Upper lobe of right lung (tissue), 1 donor: ENCODE results near the gene CDKN2B. TPM values are rescaled to one million over a fixed set of nuclear protein-coding genes. Genes with fewer than 3 reads are reported as not detected.
"Not testable (repeated sequence)": the region's sequence is repeated elsewhere in the genome, so short reads cannot be mapped to it uniquely, and the experiment has no call there.

Source experiments
- ATAC-seq: fragments of 200-7000 bp; cut with Tn5 transposase; one replicate; pipeline ENCODE4 v1.9.1; 2020; ENCODE audit warnings: mild to moderate bottlenecking, moderate library complexity
- DNase-seq: peaks from one replicate; pipeline ENCODE4 v3.0.0-alpha.2; 2020
- H3K27ac ChIP-seq: fragments of 200-600 bp; one replicate; pipeline ENCODE4 v1.8.0; 2022
- H3K27me3 ChIP-seq: fragments of 200-600 bp; one replicate; pipeline ENCODE4 v1.8.0; 2022; ENCODE audit warnings: mild to moderate bottlenecking
- H3K36me3 ChIP-seq: fragments of 200-600 bp; one replicate; pipeline ENCODE4 v1.8.0; 2022
- H3K4me1 ChIP-seq: fragments of 200-600 bp; one replicate; pipeline ENCODE4 v1.8.0; 2022
- H3K4me3 ChIP-seq: fragments of 200-600 bp; one replicate; pipeline ENCODE4 v1.8.0; 2022; ENCODE audit warnings: mild to moderate bottlenecking
- H3K9me3 ChIP-seq: fragments of 200-600 bp; one replicate; pipeline ENCODE4 v1.8.0; 2022
- intact Hi-C: fragments of 100-400 bp; cut with DNase I; formaldehyde crosslinking; loops from one replicate; pipeline ENCODE4 v1.11.0; 2022
- long read RNA-seq: library from polyadenylated mRNA; unstranded; transcript quantifications from one replicate; pipeline ENCODE4 v2.0.0, GENCODE V29; 2021
- total RNA-seq: library from RNA; stranded (reverse); fragmentation: NEBNext Ultra II Directional; extraction: Animal tissue kit (Norgen Biotek cat#: 25700); gene quantifications from one replicate; pipeline ENCODE4 v1.2.1, GENCODE V29; 2021
- TF ChIP-seq, protein P1 (sequence below): fragments of 200-600 bp; IDR thresholded peaks from one replicate; pipeline ENCODE4 v1.8.0; 2022; ENCODE audit warnings: antibody characterized with exemption
- donor health status: DM: no; HTN: yes; CAD: no; lungs with severe emphysema.

Gene CDKN2B, protein sequence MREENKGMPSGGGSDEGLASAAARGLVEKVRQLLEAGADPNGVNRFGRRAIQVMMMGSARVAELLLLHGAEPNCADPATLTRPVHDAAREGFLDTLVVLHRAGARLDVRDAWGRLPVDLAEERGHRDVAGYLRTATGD
- 31.3 TPM for total RNA-seq
- long read RNA-seq, transcript CDKN2B-201 (2 exons, 3,911 nt): major isoform, 19 of 29 reads
- long read RNA-seq, transcript CDKN2B-203 (1 exons, 1,069 nt): minor isoform, 9 of 29 reads
- long read RNA-seq, partial matches to known transcripts: 0 of 29 reads
- long read RNA-seq, other reads (novel, unspliced or antisense): 1 of 29 reads

DNA sequence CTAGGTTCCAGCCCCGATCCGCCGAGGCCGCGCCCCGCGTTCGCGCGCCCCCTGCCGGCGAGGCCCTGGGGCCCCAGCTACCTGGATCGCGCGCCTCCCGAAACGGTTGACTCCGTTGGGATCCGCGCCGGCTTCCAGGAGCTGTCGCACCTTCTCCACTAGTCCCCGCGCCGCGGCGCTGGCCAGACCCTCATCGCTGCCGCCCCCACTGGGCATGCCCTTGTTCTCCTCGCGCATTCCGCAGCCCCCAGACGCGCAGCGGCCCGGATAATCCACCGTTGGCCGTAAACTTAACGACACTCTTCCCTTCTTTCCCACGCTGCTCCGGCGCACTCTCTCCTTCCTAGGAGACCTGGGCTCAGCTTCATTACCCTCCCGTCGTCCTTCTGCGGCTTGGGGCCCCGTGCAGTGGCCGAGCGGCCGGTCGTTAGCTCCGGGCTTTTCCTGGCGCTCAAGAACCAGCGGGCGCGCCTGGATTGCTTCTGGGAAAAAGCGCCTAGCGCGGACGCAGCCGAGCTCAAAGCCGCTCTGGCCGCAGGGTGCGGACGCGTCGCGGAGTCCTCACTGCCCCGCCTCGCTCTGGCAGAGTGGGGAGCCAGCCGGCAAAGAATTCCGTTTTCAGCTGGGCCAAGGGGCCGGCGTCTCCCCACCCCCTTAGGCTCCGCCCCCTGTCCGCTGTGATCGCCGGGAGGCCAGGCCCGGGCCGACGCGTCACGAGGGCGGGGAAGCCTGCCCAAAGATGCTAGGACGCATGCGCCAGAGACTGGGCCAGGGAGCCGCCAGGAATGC is at the start of gene CDKN2B:
CDKN2B (minus strand) TSS at position 589 of the 789 bp plus-strand sequence; CDS start at position 237, 352 bp downstream.
- intact Hi-C loops: loop anchor here (10.0 kb wide), 1 partner anchor 194 kb away; no protein-coding TSS in a partner anchor
- peak; percentile 98 for ATAC-seq
- peaks cover 22% of the 10 kb centered on the region for H3K27me3 ChIP-seq
- H3K9me3 ChIP-seq: no peaks in the 10 kb centered on the region
- DNase-seq: peak; percentile 98
- H3K4me1 ChIP-seq: peaks cover 4% of the 10 kb centered on the region
- TF ChIP-seq, protein P1, sequence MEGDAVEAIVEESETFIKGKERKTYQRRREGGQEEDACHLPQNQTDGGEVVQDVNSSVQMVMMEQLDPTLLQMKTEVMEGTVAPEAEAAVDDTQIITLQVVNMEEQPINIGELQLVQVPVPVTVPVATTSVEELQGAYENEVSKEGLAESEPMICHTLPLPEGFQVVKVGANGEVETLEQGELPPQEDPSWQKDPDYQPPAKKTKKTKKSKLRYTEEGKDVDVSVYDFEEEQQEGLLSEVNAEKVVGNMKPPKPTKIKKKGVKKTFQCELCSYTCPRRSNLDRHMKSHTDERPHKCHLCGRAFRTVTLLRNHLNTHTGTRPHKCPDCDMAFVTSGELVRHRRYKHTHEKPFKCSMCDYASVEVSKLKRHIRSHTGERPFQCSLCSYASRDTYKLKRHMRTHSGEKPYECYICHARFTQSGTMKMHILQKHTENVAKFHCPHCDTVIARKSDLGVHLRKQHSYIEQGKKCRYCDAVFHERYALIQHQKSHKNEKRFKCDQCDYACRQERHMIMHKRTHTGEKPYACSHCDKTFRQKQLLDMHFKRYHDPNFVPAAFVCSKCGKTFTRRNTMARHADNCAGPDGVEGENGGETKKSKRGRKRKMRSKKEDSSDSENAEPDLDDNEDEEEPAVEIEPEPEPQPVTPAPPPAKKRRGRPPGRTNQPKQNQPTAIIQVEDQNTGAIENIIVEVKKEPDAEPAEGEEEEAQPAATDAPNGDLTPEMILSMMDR: peak; percentile 96
- peak within 1 kb of the TSS; percentile 59 for H3K4me3 ChIP-seq
- peak within 1 kb of the TSS; percentile 81 for H3K27ac ChIP-seq
- H3K36me3 ChIP-seq: no peaks in the 10 kb centered on the region

DNA sequence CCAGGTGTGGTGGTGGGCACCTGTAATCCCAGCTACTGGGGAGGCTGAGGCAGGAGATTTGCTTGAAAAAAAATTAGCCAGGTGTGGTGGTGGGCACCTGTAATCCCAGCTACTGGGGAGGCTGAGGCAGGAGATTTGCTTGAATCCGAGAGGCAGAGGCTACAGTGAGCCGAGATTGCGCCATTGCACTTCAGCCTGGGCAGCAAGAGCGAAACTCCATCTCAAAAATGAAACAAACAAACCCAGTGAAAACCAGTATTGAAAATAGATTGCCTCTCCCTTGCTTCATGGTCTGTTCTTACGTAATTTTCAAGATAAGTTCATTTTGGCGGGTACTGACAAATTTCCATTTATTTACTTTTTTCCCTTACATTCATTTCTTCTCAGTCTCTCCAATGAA is 48.9 kb upstream of the CDKN2B start:
- intact Hi-C loops, H3K27me3 ChIP-seq, H3K27ac ChIP-seq, DNase-seq, H3K9me3 ChIP-seq, H3K4me1 ChIP-seq, H3K36me3 ChIP-seq, H3K4me3 ChIP-seq, ATAC-seq: not testable (repeated sequence)

DNA sequence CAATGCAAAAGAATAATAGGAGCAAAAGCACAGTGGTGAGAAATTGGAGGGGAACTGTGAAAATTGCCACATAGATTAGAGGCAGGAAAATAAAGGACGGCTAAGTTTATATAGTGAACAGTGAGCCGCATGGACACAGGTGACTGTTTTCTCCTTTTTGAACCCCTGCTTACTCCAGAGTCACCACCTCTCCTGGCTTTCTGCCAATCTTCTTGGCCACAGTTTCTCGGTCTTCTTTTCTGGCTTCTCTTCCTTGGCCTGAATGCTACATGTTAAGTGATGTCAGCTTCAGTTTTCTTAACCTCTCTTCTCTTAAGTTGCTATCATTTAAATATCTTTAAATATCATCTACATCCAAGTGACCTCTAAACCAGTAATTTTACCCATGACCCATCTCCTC is 47.3 kb upstream of the CDKN2B start:
- no peak for DNase-seq
- Histone ChIP-seq H3K9me3 (no peaks in the 10 kb centered on the region), H3K4me1 (no peaks in the 10 kb centered on the region), H3K27me3 (no peaks in the 10 kb centered on the region), H3K36me3 (no peaks in the 10 kb centered on the region), H3K4me3 (no peak overlapping the region), H3K27ac (no peak overlapping the region)
- intact Hi-C loops: no loop called here
- TF ChIP-seq, protein P1: no peak
- ATAC-seq: no peak

DNA sequence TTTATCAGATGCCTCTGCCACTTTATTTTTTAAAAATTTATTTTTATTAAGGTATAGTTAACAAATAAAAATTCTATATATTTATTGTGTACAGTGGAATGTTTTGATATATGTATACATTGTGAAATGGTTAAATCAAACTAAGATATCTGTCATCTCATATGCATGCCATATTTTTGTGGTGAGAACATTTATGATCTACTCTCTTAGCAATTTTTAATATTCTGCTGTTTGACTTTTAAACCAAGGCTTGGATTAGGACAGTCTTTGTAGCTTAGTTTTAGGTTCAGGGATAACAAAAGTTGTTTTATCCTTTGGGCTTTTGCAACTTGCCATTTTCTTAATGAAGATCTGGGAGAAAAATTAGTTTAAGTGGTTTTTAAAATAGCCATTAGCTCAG is 46.0 kb upstream of the CDKN2B start:
- TF ChIP-seq, protein P1: no peak
- DNase-seq (no peak), ATAC-seq (no peak)
- Histone ChIP-seq H3K9me3 (no peaks in the 10 kb centered on the region), H3K4me3 (no peak overlapping the region), H3K27ac (no peak overlapping the region), H3K36me3 (no peaks in the 10 kb centered on the region), H3K4me1 (no peaks in the 10 kb centered on the region), H3K27me3 (no peaks in the 10 kb centered on the region)
- intact Hi-C loops: no loop called here

DNA sequence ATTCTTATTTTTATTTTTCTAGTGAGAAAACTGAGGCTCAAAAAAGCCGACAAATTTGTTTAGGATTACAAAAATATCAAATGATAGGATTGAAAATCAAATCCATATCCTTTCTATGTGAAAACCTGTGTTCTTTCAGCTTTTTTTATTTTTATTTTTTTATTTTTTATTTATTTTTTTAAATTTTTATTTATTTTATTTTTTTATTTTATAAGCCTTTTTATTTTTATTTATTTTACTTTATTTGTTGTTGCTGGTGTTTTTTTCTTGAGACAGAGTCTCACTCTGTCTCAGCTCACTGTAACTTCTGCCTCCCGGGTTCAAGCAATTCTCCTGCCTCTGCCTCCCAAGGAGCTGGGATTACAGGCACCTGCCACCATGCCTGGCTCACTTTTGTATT is 45.4 kb upstream of the CDKN2B start:
- no peaks in the 10 kb centered on the region for H3K27me3 ChIP-seq
- no peak overlapping the region for H3K27ac ChIP-seq
- no peak for ATAC-seq
- intact Hi-C loops: no loop called here
- TF ChIP-seq, protein P1: no peak
- no peaks in the 10 kb centered on the region for H3K4me1 ChIP-seq
- H3K9me3 ChIP-seq: no peaks in the 10 kb centered on the region
- no peaks in the 10 kb centered on the region for H3K36me3 ChIP-seq
- no peak for DNase-seq
- no peak overlapping the region for H3K4me3 ChIP-seq

DNA sequence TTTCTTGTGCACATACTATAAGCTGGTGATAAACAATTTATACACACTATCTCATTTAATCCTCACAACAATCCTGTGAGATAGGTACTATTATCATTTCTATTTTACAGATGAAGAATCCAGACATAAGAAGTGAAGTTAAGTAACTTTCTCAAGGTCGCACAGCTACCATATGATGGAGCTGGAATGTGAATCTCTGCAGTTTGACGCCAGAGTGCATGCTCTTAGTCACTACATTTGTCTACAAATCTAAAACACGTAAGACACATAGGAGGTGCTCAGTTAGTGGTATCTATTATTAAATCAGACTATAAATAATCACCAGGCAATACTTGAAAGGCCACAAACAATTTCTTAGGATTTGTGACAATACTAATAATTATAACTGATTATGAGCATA is 45.0 kb upstream of the CDKN2B start:
- Histone ChIP-seq H3K36me3 (no peaks in the 10 kb centered on the region), H3K27ac (no peak overlapping the region), H3K27me3 (no peaks in the 10 kb centered on the region), H3K4me1 (no peaks in the 10 kb centered on the region), H3K9me3 (no peaks in the 10 kb centered on the region), H3K4me3 (no peak overlapping the region)
- DNase-seq: no peak
- TF ChIP-seq, protein P1: no peak
- no peak for ATAC-seq
- intact Hi-C loops: no loop called here
